Anterior cingulate cortex (tissue), 58 donors: Measurements from ENCODE around the gene RUNDC3A.

ENCODE experiments used
- DNase-seq, 58 donors: peaks; one replicate each; lab custom pipeline; 2025; lab: John Stamatoyannopoulos, UW

The RUNDC3A gene

DNA sequence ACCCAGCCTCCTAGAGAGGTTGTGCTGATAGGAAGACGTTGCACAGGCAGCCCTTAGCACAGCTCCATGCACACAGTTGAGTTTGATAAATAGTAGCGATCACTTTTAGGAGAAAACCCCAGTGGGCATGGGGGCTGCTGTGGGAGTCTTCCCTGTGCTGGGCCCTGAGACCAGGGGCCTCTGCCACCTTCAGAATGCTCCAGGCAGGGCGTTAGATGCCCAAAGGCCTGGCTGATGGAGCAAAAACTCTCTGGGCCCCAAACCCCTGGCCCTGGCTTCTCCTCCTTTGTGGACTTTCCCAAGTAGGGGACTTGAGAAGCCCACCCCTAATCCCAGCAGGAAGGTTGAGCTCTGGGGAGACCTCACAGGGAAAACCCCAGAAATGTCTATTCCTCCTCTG, 26.1 kb upstream of the RUNDC3A start:
- DNase-seq = no peak

DNA sequence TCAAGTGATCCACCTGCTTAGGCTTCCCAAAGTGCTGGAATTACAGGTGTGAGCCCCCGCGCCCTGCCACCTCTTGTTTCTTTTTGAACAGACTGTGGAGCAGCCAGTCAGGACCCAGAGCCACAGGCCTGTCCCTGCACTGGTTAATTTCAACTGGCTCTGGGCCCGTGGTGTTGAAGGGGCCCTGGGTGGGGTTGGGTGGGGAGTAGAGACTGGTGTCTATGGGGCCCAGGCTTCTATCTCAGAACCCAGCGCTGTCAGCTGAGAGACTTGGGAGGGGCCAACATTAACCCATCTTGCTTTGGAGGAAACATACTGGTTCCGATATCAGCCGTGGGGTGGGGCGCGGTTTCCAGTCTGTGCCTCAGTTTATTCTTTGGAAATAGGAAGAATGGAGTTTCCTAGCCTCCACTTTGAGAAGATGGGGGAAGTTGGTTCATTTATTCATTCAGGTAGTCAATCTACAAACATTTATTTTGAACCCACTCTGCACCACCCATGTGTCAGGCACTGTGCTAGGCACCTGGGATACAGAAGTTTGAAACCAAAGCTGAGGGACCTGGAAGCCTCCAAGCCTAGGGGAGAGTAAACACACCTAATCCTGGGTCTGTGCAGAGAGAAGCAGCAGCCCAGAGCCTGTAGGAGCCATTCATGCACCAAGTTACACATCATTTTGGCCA, 24.9 kb upstream of the RUNDC3A start:
- no peak for DNase-seq

GRCh38 chr17:44284024-44284400, 24.4 kb upstream of the RUNDC3A start:
- DNase-seq = no peak

DNA sequence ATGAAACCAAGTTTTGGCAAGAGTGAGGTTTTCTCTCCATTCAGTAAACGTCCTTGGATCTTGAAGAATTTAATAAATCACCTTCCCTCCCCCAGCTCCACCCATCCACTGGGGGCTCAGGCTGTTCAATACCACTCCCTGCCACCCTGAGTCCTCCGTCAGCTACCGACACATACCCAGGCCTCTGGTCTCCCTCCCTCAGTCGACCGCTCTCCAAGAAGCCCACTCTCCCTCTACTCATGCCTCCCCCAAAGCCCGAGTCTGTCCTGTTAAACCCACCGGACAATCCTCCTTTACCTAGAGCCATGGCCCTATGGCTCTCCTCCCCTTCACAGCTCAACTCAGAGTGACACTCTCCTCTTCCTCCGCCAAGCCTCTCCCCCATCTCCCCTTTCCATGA, 20.8 kb upstream of the RUNDC3A start:
- DNase-seq = no peak

- DNase-seq = no peak
Measured at GRCh38 chr17:44293509-44294226, 14.7 kb upstream of the RUNDC3A start.

DNA sequence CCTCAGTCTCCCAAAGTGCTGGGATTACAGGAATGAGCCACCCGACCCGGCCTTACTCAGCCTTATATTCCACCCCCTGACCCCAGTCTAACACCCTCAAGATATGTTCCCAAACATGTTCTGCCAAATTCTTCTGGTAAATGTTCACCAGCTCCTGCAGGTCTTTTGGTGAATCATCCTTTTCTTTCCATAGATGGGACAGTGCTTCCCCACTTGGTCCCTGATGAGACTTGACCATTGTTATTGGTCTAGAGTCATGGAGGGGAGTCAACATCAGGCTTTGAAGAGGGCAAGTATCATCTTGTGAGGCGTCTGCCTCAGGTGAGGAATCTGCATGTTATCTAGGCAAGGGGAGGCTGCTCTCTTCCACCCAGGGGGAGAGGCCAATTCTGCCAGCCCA, 10.4 kb upstream of the RUNDC3A start:
- no peak for DNase-seq

GRCh38 chr17:44304651-44305050, 3.8 kb upstream of the RUNDC3A start:
- no peak for DNase-seq

DNA sequence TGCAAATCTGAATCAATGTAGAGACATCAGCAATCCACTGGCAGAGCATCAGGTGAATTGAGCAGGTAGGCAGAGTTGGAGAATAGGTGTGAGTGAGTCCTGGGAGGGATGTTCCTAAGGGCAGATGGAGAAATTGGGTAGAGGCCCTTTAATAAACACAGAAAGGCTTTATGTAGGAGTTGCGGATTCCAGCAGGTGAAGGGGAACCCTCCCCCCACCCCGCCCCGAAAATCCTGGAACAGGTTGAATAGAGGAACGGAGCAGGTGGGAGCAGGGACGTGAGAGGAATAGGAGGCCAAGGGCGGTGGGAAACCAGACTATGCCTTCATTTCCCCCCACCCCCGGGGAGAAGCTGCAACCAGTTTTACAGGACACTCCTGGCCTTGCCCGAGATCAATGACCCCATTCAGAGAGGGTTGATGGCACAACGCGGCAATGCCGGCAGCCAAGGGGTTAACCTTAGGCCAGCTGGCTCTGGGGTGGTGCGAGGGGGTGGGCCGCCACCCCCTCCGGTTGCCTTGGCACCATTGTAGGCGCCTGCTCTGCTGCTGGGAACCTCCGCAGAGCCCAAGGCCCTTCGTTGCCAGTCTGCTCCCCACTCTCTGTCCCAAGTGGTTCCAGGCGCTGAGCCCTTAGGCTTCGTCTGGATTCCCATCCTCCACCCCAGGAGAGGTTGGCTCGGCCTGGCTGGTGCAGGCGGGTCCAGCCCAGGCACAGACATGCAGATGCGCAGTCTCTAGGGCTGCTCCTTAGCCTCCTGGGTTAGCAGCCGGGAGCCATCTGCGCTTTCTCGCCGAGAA, 814 bp upstream of the RUNDC3A start:
- peak in 56 of 58 donors; percentile 39 to 87 (median 77) for DNase-seq

DNA sequence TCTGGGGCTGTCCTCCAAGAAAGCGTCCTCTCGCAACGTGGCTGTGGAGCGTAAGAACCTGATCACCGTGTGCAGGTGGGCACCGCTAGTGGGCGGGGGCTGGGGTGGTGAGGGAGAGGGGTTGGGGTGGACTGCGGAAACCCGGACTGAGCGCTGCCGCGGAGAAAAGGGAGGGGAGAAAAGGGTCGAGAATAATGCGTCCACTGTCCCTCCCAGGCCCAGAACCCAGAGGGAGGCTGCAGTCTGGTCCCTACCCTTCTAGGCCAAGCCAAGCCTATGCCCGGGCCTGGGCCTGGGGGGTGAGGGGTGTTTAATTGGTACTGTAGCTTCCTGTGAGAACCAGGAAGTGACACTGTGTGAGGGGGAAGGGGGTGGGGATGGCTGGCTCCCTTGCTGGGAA, 464 bp downstream of the RUNDC3A start:
- DNase-seq = peak in 38 of 58 donors; percentile 18 to 68 (median 54)

GRCh38 chr17:44309472-44309871, 1.1 kb downstream of the RUNDC3A start:
- no peak for DNase-seq

DNA sequence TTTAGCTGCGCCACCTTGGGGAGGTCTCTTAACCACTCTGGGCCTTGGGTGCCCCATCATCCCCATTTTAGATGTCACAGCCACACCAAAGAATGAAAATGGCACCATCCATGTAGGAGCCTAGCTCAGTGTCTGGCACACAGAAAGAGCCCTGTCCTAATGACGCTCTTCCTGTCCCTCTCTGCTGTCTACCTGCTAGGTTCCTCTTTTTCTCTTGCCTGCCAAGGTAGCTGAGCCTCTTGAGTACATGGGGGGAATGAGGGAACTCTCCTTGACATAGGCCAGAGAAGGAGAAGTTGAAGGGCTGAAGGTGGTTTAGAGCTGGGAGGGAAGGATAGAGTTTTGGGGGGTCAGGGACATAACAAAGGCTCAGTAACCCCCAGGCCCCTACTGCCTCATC, 1.8 kb downstream of the RUNDC3A start:
- no peak for DNase-seq

- DNase-seq = no peak
Measured at GRCh38 chr17:44310609-44311376, 2.4 kb downstream of the RUNDC3A start.

DNA sequence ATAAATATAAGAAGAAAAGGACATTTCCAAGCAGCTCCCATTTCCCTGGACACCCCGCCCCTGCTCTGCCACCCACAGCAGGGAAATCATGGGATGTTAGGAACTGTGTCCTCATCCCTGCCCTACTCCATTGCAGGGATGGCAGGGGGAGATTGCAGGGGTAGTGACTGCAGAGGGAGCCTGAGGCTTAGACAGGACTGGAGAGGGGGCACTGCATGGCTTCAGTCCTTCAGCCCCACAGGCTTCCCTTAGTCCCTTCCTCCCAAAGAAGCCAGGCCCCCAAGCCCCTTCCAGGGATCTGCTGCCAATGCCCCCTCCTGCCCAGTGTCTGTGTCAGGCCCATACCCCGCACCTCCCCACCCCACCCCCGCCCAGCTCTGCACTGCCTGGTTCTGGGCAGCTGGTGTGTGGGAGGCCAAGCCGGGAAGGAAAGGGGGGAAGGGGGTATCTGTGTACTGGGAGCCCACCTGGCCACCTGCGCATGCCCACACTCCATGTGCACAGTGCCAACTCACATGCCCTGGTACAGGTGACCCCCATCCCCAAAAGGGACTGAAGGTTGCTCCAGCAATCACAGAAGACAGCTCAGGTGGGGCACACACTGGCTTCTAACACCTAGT, 3.3 kb downstream of the RUNDC3A start:
- DNase-seq = peak in 9 of 58 donors; percentile 16 to 51 (median 35)

GRCh38 chr17:44312396-44313104, 4.1 kb downstream of the RUNDC3A start:
- no peak for DNase-seq

DNA sequence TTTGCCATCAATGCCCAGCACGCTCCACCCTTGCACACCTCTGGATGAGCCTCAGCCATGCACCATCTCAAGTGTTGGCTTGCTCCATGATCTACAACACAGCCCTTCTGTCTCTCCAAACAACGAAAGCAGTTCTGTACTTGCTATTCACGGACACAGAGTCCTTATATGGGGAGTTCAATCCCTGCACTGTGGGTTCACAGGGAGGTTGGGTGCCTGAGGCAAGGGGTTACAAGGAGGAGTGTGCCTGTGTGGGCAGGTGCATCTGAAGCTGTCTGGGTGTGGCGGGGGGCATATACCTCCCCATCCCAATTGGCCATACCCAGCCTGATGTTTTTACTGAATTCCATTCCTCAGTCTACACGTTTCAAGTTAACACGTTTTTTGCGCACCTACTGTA, 5.6 kb downstream of the RUNDC3A start:
- DNase-seq = no peak

GRCh38 chr17:44314524-44314868, 6.1 kb downstream of the RUNDC3A start:
- DNase-seq = no peak

GRCh38 chr17:44314869-44315661, 6.7 kb downstream of the RUNDC3A start:
- peak in 15 of 58 donors; percentile 14 to 67 (median 34) for DNase-seq
